K562 (cell line): ENCODE results near the gene IQGAP3. TPM values are rescaled to one million over a fixed set of nuclear protein-coding genes. Genes with fewer than 3 reads are reported as not detected.

Experiments used
- ARID1B ChIP-seq: fragments of 450-650 bp; IDR thresholded peaks from 2 replicates; pipeline ENCODE4 v1.6.1; 2016; ENCODE audit warnings: antibody characterized with exemption, mild to moderate bottlenecking, inconsistent platforms
- ARID3A ChIP-seq: IDR thresholded peaks from 2 replicates; pipeline ENCODE4 v1.6.1; 2012; ENCODE audit warnings: low read depth, low read length, improper control_type of control experiment, borderline replicate concordance
- CREB1 ChIP-seq, 2 experiments: sonication (generic) in 1 of 2; formaldehyde crosslinking in 1 of 2; IDR thresholded peaks; 2 replicates each; pipeline versions ENCODE4 v1.6.1 to v1.8.0; 2012 to 2022; ENCODE audit warnings: inconsistent platforms in 1 of 2, mild to moderate bottlenecking in 1 of 2, missing genetic modification reagents in 1 of 2, moderate library complexity in 1 of 2
- HDAC1 ChIP-seq, 2 experiments: fragments of 450-650 bp; IDR thresholded peaks; 2 replicates each; pipeline ENCODE4 v1.6.1; 2016 to 2017; ENCODE audit warnings: inconsistent platforms in 1 of 2, mild to moderate bottlenecking in 1 of 2, moderate library complexity in 1 of 2
- HNRNPL ChIP-seq: fragments of 200-400 bp; formaldehyde crosslinking; IDR thresholded peaks from 2 replicates; pipeline ENCODE4 v1.6.1; 2017; ENCODE audit warnings: low read depth, mild to moderate bottlenecking, low read length
- KDM4B ChIP-seq, 2 experiments: fragments of 450-650 bp in 1 of 2; sonication (generic) in 1 of 2; IDR thresholded peaks; 2 replicates each; pipeline ENCODE4 v1.6.1; 2016 to 2017; ENCODE audit warnings: borderline replicate concordance in 2 of 2, antibody characterized with exemption in 1 of 2, low read depth in 1 of 2, mild to moderate bottlenecking in 1 of 2
- KDM5B ChIP-seq: fragments of 200-600 bp; sonication (generic); IDR thresholded peaks from 2 replicates; pipeline ENCODE4 v1.6.1; 2012; ENCODE audit warnings: low read depth, mild to moderate bottlenecking, moderate library complexity, low read length, control low read depth, inconsistent platforms; ENCODE audit not compliant: insufficient replicate concordance
- KLF10 ChIP-seq: fragments of 250-450 bp; sonication (Bioruptor Pico); IDR thresholded peaks from 2 replicates; pipeline ENCODE4 v1.6.1; 2021; ENCODE audit warnings: matching md5 sums
- MAFK ChIP-seq: IDR thresholded peaks from 2 replicates; pipeline ENCODE4 v1.6.1; 2011; ENCODE audit warnings: low read length, improper control_type of control experiment
- MAZ ChIP-seq, 2 experiments: fragments of 450-650 bp in 1 of 2; sonication (generic) in 1 of 2; formaldehyde crosslinking; IDR thresholded peaks in 1 of 2; conservative IDR thresholded peaks in 1 of 2; 2 replicates each; pipeline versions ENCODE4 v1.4.0 to v1.5.0; 2020; ENCODE audit warnings: mild to moderate bottlenecking in 1 of 2, missing genetic modification reagents in 1 of 2
- MCM7 ChIP-seq, 2 experiments: fragments of 450-650 bp; IDR thresholded peaks; 2 replicates each; pipeline ENCODE4 v1.6.1; 2016 to 2018
- MNT ChIP-seq, 2 experiments: fragments of 450-650 bp; conservative IDR thresholded peaks; 2 replicates each; pipeline ENCODE4 v1.6.1; 2017; ENCODE audit warnings: mild to moderate bottlenecking in 2 of 2, moderate library complexity in 2 of 2
- MTA3 ChIP-seq: fragments of 450-650 bp; formaldehyde crosslinking; IDR thresholded peaks from 2 replicates; pipeline ENCODE4 v1.6.1; 2017; ENCODE audit warnings: mild to moderate bottlenecking, borderline replicate concordance
- NR2C2 ChIP-seq, 2 experiments: fragments of 200-800 bp in 1 of 2; sonication (Bioruptor generic) in 1 of 2; sonication (generic) in 1 of 2; formaldehyde crosslinking in 1 of 2; IDR thresholded peaks; 2 replicates each; pipeline versions ENCODE4 v1.6.1 to v1.8.0; 2016 to 2022; ENCODE audit warnings: mild to moderate bottlenecking in 1 of 2, missing compliant biosample characterization in 1 of 2, missing genetic modification characterization in 1 of 2, missing genetic modification reagents in 1 of 2
- PHB ChIP-seq: fragments of 250-450 bp; sonication (Bioruptor Pico); IDR thresholded peaks from 2 replicates; pipeline ENCODE4 v1.5.0; 2021
- SAP30 ChIP-seq: fragments of 200-600 bp; sonication (generic); IDR thresholded peaks from 2 replicates; pipeline ENCODE4 v1.6.1; 2012; ENCODE audit warnings: borderline replicate concordance, low read depth, mild to moderate bottlenecking, moderate library complexity, low read length, control low read depth, inconsistent platforms; ENCODE audit not compliant: insufficient read depth, poor library complexity, severe bottlenecking
- SRSF7 ChIP-seq: fragments of 200-400 bp; formaldehyde crosslinking; optimal IDR thresholded peaks from 2 replicates; pipeline ENCODE3; 2017; ENCODE audit warnings: mild to moderate bottlenecking, low read depth, low read length
- TBP ChIP-seq: optimal IDR thresholded peaks from 2 replicates; pipeline ENCODE3; 2011; ENCODE audit warnings: low read depth, low read length, improper control_type of control experiment
- ZBED1 ChIP-seq: IDR thresholded peaks from 2 replicates; pipeline ENCODE4 v1.6.1; 2014
- ZNF395 ChIP-seq: fragments of 200-800 bp; sonication (Bioruptor generic); IDR thresholded peaks from 2 replicates; pipeline ENCODE4 v1.6.1; 2017; ENCODE audit warnings: missing genetic modification characterization, missing compliant biosample characterization
- ZNF586 ChIP-seq: fragments of 450-650 bp; formaldehyde crosslinking; conservative IDR thresholded peaks from 2 replicates; pipeline ENCODE4 v1.4.0; 2020; ENCODE audit warnings: mild to moderate bottlenecking, moderate library complexity
- polyA plus RNA-seq, 8 experiments: library from polyadenylated mRNA; depleted of rRNA in 4 of 8; stranded (reverse) in 5 of 8; unstranded in 3 of 8; fragments of >200 nt; fragmentation: Nextera tagmentation in 2 of 8; fragmentation: Illumina TruSeq in 1 of 8; extraction: Ambion mirVana in 2 of 8; extraction: Trizol in 1 of 8; gene quantifications; 2 replicates each; pipeline versions ENCODE4 v1.2.1 to v1.2.3, GENCODE V29; 2011 to 2014; ENCODE audit warnings: inconsistent platforms in 1 of 8, missing spikeins in 1 of 8
- total RNA-seq, 7 experiments: library from RNA; depleted of rRNA in 6 of 7; stranded (reverse); fragments of >200 nt in 6 of 7; fragmentation: Illumina TruSeq in 2 of 7; extraction: Trizol in 2 of 7; gene quantifications; 2 replicates each; pipeline versions ENCODE4 v1.2.1 to v1.2.3, GENCODE V29; 2011 to 2021; ENCODE audit warnings: low replicate concordance in 1 of 7

Gene IQGAP3
- total and polyA plus RNA-seq, 9 of the 15 experiments (the other 6 are each of a cell fraction or from before 2014, with no cell fraction given) = 1.4 to 16.6 (median 11.9) TPM

GRCh38 chr1:156492013-156492590 lies 80.3 kb downstream of the IQGAP3 start (continued):
- TF ChIP-seq ZNF586 (CRISPR knock-in tag) (peak; percentile 72), ARID1B (no peak), ZBED1 (peak; percentile 39; the same call in 1 of the 2 replicates), ZNF395 (CRISPR knock-in tag) (no peak), HNRNPL (no peak), KLF10 (CRISPR knock-in tag) (0 out of 2 replicates have a peak, but pooled peaks have one; percentile 72), MAZ (CRISPR knock-in tag; conservative IDR thresholded peaks at IDR 0.05 in 1 of 2, IDR thresholded peaks at IDR 0.05 in 1 of 2) (0 out of 4 replicates have a peak, but pooled peaks of 1 of the 2 experiments have one; percentile 38), MAFK (no peak), ARID3A (no peak), MTA3 (no peak), KDM4B (IDR thresholded peaks at IDR 0.05; ENCODE audit: borderline replicate concordance in 2 of 2, low read depth in 1 of 2) (no peak; a peak in 1 of 4 replicates), MCM7 (IDR thresholded peaks at IDR 0.05) (no peak), KDM5B (peak; percentile 51), PHB (no peak), MNT (conservative IDR thresholded peaks at IDR 0.05) (no peak), NR2C2 (CRISPR knock-in tag; IDR thresholded peaks at IDR 0.05) (no peak), NR2C2 (tag; IDR thresholded peaks at IDR 0.05) (no peak), HDAC1 (IDR thresholded peaks at IDR 0.05) (no peak), SRSF7 (no peak), TBP (peak; percentile 88), SAP30 (no peak), CREB1 (IDR thresholded peaks at IDR 0.05) (no peak; the same call in 1 of the 2 replicates), CREB1 (CRISPR knock-in tag; IDR thresholded peaks at IDR 0.05) (no peak)
